ENCODE measurements around the gene POLDIP2. TPM values are rescaled to one million over a fixed set of nuclear protein-coding genes. Genes with fewer than 3 reads are reported as not detected.
A peak's percentile ranks its signal among the peaks of the same experiment; 100 is the strongest.

Gene POLDIP2
- total RNA-seq, 2 donors from 2014 or later, result 74.9 to 122 TPM

DNA sequence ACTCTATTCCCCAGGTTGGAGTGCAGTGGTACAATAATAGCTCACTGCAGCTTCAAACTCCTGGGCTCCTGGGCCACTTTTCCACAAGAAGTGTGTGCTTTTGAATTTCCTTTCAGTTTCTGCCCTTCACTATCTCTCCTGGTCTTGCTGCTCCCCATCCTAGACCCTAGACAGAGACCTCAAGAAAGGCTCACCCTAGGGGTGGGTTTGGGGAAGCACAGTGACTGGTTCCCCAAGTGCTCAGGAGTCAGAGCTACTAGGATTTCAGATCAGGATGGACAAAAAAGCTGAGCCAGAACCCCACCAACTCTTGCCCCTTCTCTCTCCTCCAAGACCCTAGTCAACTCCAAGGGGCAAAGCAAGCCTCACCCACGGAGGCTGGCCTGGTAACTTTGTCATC is 9.3 kb upstream of the POLDIP2 start:
- H3K9me3 Mint-ChIP-seq, result no peaks in the 10 kb centered on the region
- H3K4me3 Mint-ChIP-seq, result no peak overlapping the region
- no peaks in the 10 kb centered on the region for H3K27me3 Mint-ChIP-seq
- DNase-seq (ENCODE audit: low spot score), result no peak
- H3K36me3 Mint-ChIP-seq, result no peaks in the 10 kb centered on the region
- ATAC-seq, result no peak
- H3K4me1 Mint-ChIP-seq (ENCODE audit: low read depth in 2 of 2), result peaks cover 0 to 5% of the 10 kb centered on the region in 2 donors
- H3K27ac Mint-ChIP-seq, result no peak overlapping the region

DNA sequence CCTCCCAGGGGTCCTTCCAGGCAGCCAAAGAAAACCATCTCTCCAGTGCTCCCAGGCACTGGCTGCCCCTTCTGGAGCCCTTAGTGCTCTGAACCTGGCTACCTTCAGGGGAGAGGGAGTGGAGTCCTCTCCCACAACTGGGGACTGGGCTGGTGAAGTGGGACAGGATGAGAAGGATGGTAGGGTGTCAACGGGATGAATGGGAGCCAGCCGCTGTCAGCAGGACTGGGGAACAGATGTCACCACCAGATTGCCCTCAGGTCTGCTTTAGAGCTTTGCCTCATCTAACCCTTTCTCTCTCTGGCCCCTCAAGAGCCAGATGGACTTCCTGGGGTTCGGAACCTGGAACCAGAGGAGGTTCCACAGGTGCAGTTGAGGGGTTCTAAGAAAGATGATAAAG is 8.2 kb upstream of the POLDIP2 start:
- Mint-ChIP-seq H3K27me3 (no peaks in the 10 kb centered on the region), H3K4me3 (no peak overlapping the region), H3K9me3 (no peaks in the 10 kb centered on the region), H3K36me3 (peaks cover 2% of the 10 kb centered on the region), H3K4me1 (ENCODE audit: low read depth in 2 of 2) (peaks cover 0 to 1% of the 10 kb centered on the region in 2 donors), H3K27ac (no peak overlapping the region)
- ATAC-seq (no peak), DNase-seq (ENCODE audit: low spot score) (no peak)

DNA sequence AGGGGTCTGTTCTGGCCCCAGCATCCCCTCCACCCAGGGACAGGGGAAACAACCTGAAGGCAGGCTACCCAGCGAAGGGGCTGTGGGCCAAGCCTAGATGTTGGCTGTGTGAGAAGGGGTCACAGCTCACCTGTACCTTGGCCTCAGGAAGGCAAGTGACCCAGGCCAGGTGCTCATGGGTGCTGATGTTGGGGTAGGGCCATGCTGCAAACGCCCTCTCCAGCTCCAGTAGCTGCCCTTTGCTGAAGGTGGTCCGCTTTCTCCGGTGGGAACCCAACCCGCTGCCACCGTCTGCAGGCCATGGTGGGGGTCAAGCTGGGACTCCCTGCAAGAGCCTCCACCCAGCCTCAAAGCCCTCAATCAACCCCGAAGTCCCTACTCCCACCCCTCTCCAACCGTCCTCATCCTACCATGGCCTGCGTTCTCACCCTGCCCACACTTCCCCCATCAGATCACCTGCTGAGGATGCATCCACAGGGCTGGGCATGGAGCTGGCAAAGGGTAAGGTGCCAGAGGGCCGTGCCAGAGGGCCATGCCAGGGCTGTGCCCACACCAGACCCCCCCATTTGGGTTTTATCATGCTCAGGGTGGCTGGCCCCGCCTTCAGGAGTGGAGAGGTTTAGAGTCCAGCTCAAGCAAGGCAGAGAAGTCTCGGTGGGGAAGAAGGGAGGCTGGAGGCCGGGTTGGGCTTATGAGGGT is 7.5 kb upstream of the POLDIP2 start, which contains the start of gene SEBOX:
TSS of gene SEBOX (minus strand) at position 535 of the 699 bp plus-strand sequence. CDS start at position 487, 48 bp downstream.
- no peaks in the 10 kb centered on the region for H3K4me1 Mint-ChIP-seq (ENCODE audit: low read depth in 2 of 2)
- H3K27ac Mint-ChIP-seq, result no peak within 1 kb of the TSS
- H3K36me3 Mint-ChIP-seq, result peaks cover 4% of the 10 kb centered on the region
- H3K4me3 Mint-ChIP-seq, result no peak within 1 kb of the TSS
- H3K27me3 Mint-ChIP-seq, result no peaks in the 10 kb centered on the region
- ATAC-seq, result no peak
- DNase-seq (ENCODE audit: low spot score), result no peak
- H3K9me3 Mint-ChIP-seq, result no peaks in the 10 kb centered on the region

DNA sequence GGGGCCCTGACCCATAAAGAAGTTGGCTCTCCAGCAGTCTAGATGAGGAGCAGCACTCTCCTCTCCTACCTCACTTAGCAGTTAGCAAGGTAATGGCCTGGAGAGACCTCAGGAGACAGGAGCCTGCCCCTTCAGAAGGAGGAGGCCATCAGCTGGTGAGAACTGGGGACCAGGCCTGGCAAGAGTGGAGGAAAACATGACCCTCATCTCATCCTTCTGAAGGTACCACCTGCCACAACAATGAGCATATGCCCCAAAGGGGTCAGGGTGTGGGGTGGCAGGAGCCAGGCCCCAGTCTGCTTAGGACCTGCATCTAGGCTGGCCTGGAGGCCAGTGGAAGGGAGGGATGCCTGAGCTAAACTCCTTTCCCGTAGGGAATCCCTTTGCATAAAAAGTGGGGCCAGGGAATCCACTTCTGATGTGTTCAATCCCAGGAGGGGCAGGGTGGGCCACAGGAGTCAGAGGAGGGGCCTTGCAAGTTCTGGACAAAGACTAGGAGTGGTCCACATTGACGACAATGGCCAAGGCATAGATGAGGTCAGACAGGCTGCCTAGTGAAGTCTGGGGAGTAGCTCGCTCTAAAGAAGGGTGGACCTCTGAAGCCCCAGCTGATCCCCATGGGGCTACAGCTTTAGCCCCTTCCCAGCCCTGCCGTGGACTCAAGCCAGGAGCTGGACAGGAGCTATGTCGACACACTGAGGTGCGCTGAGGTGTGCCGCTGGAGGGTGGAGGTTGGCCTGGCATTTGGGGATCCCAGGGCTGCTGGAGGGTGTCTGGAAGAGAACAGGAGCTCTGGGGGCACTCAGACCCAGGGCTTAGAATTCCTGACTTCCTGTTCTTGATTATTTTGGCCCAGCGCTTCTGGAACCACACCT is 6.7 kb upstream of the POLDIP2 start:
- H3K9me3 Mint-ChIP-seq, result no peaks in the 10 kb centered on the region
- DNase-seq (ENCODE audit: low spot score) (no peak), ATAC-seq (no peak)
- no peaks in the 10 kb centered on the region for H3K4me1 Mint-ChIP-seq (ENCODE audit: low read depth in 2 of 2)
- H3K4me3 Mint-ChIP-seq, result no peak overlapping the region
- H3K27me3 Mint-ChIP-seq, result no peaks in the 10 kb centered on the region
- peaks cover 4% of the 10 kb centered on the region for H3K36me3 Mint-ChIP-seq
- no peak overlapping the region for H3K27ac Mint-ChIP-seq

DNA sequence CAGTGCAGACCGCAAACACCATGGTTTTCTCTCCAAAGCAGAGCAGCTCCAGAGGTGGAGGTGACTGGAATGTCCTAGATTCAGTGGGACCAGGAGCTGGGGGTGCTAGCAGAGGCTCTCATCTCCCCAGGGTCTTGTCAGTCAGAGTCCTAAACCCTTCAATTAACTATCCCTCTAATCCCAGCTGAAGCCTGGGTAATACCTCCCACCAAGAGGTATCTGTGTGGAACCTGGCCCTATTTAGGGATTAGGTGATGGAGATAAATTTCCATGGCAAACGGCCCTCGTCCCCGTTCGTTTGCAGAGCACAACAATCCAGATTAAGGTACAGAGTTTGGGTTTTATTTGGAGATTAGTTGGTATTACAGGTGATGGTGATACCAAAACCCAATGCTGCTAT is 5.9 kb upstream of the POLDIP2 start:
- no peak for DNase-seq (ENCODE audit: low spot score)
- peaks cover 4 to 5% of the 10 kb centered on the region in 2 donors for H3K4me1 Mint-ChIP-seq (ENCODE audit: low read depth in 2 of 2)
- H3K27me3 Mint-ChIP-seq, result no peaks in the 10 kb centered on the region
- no peak overlapping the region for H3K27ac Mint-ChIP-seq
- H3K9me3 Mint-ChIP-seq, result no peaks in the 10 kb centered on the region
- peaks cover 4% of the 10 kb centered on the region for H3K36me3 Mint-ChIP-seq
- no peak overlapping the region for H3K4me3 Mint-ChIP-seq
- no peak for ATAC-seq

DNA sequence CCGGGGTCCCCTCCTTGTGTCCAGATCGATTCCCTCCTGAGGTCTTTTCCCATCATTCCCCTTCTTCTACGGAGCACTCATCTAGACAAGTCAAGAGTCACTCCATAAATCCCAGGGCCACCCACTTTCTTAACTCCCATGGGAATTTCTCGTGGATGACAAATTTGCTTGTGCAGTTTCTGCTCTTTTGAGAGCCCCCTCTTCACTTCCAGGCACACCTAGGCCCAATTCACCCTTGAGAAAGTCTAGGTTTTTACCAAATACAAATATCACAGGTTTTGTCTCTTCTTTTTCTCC is 522 bp upstream of the POLDIP2 start:
- Mint-ChIP-seq H3K9me3 (no peaks in the 10 kb centered on the region), H3K4me1 (ENCODE audit: low read depth in 2 of 2) (peaks cover 25 to 26% of the 10 kb centered on the region in 2 donors), H3K27me3 (no peaks in the 10 kb centered on the region), H3K36me3 (peaks cover 4% of the 10 kb centered on the region), H3K27ac (peak overlapping the region; percentile 86 to 99), H3K4me3 (peak overlapping the region; percentile 90)
- DNase-seq (ENCODE audit: low spot score) (no peak), ATAC-seq (no peak)

DNA sequence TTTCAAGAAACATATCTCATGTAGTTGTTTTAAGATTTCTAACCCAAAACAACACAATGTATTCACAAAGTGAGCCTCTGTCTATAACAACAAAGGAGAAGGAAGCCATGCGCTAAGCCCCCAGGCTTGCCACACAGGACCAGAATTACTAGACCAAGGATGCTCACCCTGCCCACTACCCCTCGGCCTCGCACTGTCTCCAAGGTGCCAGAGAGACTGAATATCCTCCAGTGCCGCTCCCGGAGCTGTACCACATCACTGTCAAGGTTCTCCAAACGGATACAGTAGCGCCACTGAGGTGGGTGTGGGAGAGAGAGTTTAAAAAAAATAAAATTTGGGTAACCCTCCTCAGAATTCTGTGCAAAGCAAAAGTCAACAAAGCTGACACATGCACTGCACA is 7.1 kb downstream of the POLDIP2 start:
- Mint-ChIP-seq H3K9me3 (no peaks in the 10 kb centered on the region), H3K4me1 (ENCODE audit: low read depth in 2 of 2) (peaks cover 0 to 4% of the 10 kb centered on the region in 2 donors), H3K27ac (no peak overlapping the region), H3K4me3 (no peak overlapping the region), H3K27me3 (no peaks in the 10 kb centered on the region), H3K36me3 (peaks cover 18% of the 10 kb centered on the region)
- DNase-seq (ENCODE audit: low spot score) (no peak), ATAC-seq (no peak)

DNA sequence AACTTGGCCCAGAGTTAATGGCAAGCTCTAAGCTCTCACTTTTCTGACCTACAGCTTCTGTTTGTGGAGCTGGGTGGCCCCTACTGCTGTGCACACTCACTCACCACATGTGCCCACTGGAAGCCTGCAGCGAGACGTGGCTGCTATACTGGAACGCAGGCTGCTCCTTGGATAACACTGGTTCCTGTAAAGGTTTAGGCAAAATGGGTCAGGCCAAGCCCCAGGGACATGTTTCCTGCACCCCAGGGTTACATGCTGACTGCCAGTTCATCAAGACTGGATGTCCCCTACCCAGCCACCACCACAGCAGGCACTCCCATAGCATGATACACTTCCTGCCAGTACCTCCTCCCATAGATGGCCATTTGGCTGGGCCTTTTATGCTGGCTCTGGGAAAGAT is 8.3 kb downstream of the POLDIP2 start:
- Mint-ChIP-seq H3K36me3 (peaks cover 18% of the 10 kb centered on the region), H3K4me1 (ENCODE audit: low read depth in 2 of 2) (no peaks in the 10 kb centered on the region), H3K9me3 (no peaks in the 10 kb centered on the region), H3K27ac (no peak overlapping the region), H3K4me3 (no peak overlapping the region), H3K27me3 (no peaks in the 10 kb centered on the region)
- DNase-seq (ENCODE audit: low spot score), result no peak
- ATAC-seq, result no peak

DNA sequence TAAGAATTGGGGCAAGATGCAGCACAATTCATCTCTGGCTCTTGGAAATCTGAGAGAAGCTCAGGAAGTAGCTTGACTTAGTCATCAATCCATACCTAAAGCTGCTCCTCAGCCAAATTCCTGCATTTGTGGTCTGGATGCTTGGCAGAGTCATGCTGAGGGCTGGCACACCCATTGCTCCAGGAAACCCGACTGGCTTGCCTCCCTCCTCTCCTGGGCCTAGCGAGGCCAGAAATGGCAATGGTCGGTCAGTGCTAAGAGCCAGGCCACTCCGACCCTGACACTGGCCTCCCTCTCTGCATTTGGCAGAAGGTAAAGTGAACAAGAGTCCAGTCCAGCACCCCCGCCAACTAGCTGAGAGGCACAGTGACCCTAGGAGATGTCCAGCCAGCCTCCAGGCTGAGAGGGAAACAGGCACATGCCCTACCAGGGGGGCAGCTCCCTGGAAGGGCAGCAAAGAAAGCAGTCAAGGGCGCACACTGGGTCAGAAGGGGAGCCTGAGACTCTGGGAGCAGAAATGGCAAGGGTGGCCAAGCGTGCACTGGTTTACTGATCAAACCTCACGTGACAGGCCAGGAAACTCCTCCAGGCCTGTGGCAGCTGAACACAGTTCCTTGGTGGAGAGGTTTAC is 10.0 kb downstream of the POLDIP2 start:
- no peaks in the 10 kb centered on the region for H3K27me3 Mint-ChIP-seq
- H3K36me3 Mint-ChIP-seq, result peaks cover 18% of the 10 kb centered on the region
- H3K4me1 Mint-ChIP-seq (ENCODE audit: low read depth in 2 of 2), result no peaks in the 10 kb centered on the region
- H3K27ac Mint-ChIP-seq, result no peak overlapping the region
- H3K9me3 Mint-ChIP-seq, result no peaks in the 10 kb centered on the region
- DNase-seq (ENCODE audit: low spot score), result peak; percentile 32
- ATAC-seq, result no peak
- H3K4me3 Mint-ChIP-seq, result no peak overlapping the region

DNA sequence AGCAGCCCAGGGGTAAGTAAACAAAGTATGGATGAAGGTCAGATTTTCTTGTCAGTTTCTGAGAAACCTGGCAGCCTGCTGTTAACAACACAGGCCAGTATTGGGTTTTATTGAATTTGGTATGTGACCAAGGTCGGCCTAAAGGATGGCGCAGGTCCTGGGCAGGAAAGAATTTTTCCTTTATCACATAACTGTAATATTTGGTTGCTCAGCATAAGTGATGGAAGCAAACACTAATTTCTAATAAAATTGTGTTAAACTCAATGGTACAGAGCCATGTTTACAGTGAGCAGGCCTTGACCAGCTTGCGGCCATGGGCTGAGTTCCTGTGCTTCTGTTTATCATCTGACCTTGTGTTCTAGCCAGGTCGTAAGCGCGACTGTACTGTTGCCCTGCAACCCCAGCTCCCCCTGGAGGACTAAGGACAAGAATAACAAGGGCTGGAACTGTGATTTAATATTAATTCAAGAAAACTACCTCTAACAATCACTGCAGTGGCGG is 10.5 kb downstream of the POLDIP2 start:
- no peaks in the 10 kb centered on the region for H3K4me1 Mint-ChIP-seq (ENCODE audit: low read depth in 2 of 2)
- ATAC-seq (no peak), DNase-seq (ENCODE audit: low spot score) (no peak)
- H3K9me3 Mint-ChIP-seq, result no peaks in the 10 kb centered on the region
- peaks cover 15% of the 10 kb centered on the region for H3K36me3 Mint-ChIP-seq
- H3K27me3 Mint-ChIP-seq, result no peaks in the 10 kb centered on the region
- no peak overlapping the region for H3K27ac Mint-ChIP-seq
- H3K4me3 Mint-ChIP-seq, result no peak overlapping the region

DNA sequence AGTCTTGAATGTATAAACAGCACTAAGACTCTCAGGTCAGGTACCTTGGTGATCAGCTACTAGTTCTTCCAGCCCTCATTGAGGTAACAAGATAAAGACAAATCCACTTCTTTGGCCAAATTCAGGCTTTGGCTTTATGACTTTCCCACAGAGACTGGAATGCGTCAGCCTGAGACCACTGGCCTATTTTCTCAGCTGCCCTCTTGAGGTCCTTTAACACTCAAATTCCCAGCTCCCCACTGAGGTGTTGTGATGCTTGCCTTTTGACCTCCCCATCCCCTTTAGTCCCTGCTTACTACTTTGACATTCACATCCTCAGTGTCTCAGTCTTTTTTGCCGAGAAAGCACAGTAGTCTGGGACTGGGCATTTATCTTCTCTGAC is 11.1 kb downstream of the POLDIP2 start:
- peaks cover 14% of the 10 kb centered on the region for H3K36me3 Mint-ChIP-seq
- H3K4me3 Mint-ChIP-seq, result no peak overlapping the region
- DNase-seq (ENCODE audit: low spot score) (no peak), ATAC-seq (no peak)
- H3K27me3 Mint-ChIP-seq, result no peaks in the 10 kb centered on the region
- no peaks in the 10 kb centered on the region for H3K9me3 Mint-ChIP-seq
- no peak overlapping the region for H3K27ac Mint-ChIP-seq
- H3K4me1 Mint-ChIP-seq (ENCODE audit: low read depth in 2 of 2), result no peaks in the 10 kb centered on the region

DNA sequence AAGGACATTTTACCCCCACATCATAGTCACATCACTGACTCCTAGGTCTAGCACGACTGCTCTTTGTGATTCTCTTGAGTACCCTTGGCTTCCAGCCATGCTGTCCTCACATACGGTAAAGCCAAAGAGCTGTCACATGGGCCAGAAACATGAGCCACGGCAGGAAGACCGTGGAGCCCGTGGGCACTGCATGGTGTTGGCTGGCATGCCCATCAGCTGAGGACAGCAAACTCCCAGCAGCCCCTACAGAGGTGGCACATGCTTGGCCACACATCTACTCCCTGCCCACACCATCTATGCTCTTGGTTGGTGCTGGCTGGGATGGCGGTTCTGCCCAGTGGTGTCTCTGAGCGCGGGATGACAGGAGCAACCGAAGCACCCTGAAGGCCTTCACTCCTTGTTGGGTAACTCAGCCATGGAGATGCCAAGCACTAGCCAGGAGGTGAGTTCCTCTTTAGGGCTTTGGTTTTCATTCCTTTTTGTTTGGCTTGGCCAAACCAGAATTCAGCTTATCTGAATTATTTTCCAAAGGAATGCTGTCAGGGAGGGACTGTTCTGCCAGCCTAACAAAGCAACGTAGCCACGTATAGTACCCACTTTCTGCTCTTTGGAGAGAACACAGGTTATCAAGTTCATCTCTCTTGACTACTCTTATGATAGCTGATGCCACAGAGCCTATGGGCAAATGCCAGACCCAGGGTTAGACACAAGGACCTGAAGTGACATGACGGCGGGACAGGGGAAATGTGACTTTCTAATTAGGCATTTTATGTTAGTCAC is 11.7 kb downstream of the POLDIP2 start:
- ATAC-seq (peak in 1 of 2 donors; percentile 33), DNase-seq (ENCODE audit: low spot score) (no peak)
- Mint-ChIP-seq H3K9me3 (no peaks in the 10 kb centered on the region), H3K4me1 (ENCODE audit: low read depth in 2 of 2) (no peaks in the 10 kb centered on the region), H3K27me3 (no peaks in the 10 kb centered on the region), H3K36me3 (peaks cover 14% of the 10 kb centered on the region), H3K4me3 (no peak overlapping the region), H3K27ac (no peak overlapping the region)

DNA sequence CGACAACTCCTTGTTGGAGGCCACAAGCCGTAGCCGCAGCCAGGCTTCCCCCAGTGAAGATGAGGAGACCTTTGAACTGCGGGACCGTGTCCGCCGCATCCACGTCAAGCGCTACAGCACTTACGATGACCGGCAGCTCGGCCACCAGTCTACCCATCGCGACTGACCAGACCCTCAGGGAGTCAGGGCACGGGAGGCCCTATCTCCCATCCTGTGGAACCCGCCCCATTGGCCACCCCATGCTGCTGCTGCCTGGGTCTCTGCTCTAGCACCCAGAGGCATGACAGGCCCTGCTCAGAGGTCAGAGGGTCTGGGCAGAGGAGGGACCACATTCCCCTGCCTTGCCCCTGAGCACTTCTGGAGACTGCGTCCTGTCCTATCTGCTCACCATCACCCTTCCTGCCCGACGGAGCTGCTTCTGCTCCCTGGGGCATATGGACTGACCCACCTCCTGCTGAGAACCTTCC is 12.9 kb downstream of the POLDIP2 start:
- peaks cover 9% of the 10 kb centered on the region for H3K36me3 Mint-ChIP-seq
- no peak overlapping the region for H3K4me3 Mint-ChIP-seq
- DNase-seq (ENCODE audit: low spot score) (no peak), ATAC-seq (peak in 1 of 2 donors; percentile 17)
- no peaks in the 10 kb centered on the region for H3K27me3 Mint-ChIP-seq
- no peaks in the 10 kb centered on the region for H3K4me1 Mint-ChIP-seq (ENCODE audit: low read depth in 2 of 2)
- H3K9me3 Mint-ChIP-seq, result no peaks in the 10 kb centered on the region
- no peak overlapping the region for H3K27ac Mint-ChIP-seq
